ENCODE data around the gene RNU7-1. TPM values are rescaled to one million over a fixed set of nuclear protein-coding genes. Genes with fewer than 3 reads are reported as not detected.

Gene RNU7-1
- total RNA-seq, 1 donor from 2014 or later = not detected

DNA sequence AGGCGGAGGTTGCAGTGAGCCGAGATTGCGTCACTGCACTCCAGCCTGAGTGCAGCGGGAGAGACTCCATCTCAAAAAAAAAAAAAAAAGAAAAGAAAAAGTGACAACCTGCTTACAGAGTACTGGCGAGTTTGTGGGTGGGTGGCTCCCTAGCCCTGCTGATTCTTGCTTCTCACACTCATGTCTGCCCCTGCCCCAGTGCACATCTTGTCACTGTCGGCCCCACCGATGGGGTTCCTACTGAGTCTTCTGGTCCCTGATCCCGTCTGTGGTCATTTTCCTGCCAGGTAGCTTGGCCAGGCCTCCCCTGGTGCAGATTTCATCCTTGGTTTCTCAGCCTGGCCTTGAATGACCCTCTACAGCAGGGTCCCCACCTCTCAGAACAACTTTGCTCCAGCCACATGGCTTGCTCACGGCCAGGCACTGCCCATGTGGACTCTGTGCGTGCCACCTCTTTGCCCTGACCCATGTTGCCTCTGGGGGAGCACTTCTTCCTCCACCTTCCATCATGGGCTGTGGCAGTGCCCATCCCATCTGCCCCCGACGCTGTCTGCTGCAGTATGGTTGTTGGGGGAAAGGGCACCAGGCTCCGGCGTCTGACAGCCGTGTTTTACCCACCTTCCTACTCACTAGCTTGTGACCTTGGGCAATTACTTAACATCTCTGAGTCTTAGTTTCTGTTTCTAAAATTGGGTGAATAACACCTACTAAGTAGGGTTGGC is 5.4 kb downstream of the RNU7-1 start:
- H3K4me1 Mint-ChIP-seq = peaks cover 67% of the 10 kb centered on the region
- intact Hi-C loops (cut with micrococcal nuclease) = no loop called here
- H3K36me3 Mint-ChIP-seq (ENCODE audit: low read depth) = peaks cover 43% of the 10 kb centered on the region
- DNase-seq = no peak
- H3K9me3 Mint-ChIP-seq = no peaks in the 10 kb centered on the region
- no peaks in the 10 kb centered on the region for H3K27me3 Mint-ChIP-seq
- peak overlapping the region; percentile 91 for H3K27ac Mint-ChIP-seq
- H3K4me3 Mint-ChIP-seq = peak overlapping the region; percentile 96

DNA sequence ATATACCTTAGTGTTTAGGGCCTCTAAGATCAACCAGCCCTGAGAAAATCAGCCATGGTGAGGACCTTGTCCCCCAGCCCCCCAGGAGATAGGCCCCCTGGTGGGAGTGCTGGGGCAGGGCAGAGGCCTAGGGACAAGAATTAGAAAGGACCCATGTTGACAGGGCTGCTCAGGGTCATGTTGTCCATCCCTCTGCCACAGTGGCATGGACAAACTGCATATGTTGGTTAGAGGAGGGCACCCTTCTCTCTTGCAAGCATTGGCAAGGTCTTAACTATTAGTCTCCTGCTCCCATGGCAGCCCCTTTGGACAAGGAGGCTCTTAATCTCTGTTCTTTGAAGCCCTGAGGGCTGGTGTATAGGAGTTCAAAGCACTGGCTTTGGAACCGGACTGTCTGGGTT is 6.8 kb downstream of the RNU7-1 start:
- peak overlapping the region; percentile 96 for H3K27ac Mint-ChIP-seq
- H3K36me3 Mint-ChIP-seq (ENCODE audit: low read depth) = peaks cover 50% of the 10 kb centered on the region
- no peaks in the 10 kb centered on the region for H3K27me3 Mint-ChIP-seq
- peak overlapping the region; percentile 96 for H3K4me3 Mint-ChIP-seq
- no peaks in the 10 kb centered on the region for H3K9me3 Mint-ChIP-seq
- H3K4me1 Mint-ChIP-seq = peaks cover 68% of the 10 kb centered on the region
- intact Hi-C loops (cut with micrococcal nuclease) = loop anchor here (1.0 to 5.0 kb wide), 2 partner anchors 20 to 498 kb away; partner anchors contain the start of genes EMG1, PHB2 and TAPBPL
- DNase-seq = peak; percentile 80

DNA sequence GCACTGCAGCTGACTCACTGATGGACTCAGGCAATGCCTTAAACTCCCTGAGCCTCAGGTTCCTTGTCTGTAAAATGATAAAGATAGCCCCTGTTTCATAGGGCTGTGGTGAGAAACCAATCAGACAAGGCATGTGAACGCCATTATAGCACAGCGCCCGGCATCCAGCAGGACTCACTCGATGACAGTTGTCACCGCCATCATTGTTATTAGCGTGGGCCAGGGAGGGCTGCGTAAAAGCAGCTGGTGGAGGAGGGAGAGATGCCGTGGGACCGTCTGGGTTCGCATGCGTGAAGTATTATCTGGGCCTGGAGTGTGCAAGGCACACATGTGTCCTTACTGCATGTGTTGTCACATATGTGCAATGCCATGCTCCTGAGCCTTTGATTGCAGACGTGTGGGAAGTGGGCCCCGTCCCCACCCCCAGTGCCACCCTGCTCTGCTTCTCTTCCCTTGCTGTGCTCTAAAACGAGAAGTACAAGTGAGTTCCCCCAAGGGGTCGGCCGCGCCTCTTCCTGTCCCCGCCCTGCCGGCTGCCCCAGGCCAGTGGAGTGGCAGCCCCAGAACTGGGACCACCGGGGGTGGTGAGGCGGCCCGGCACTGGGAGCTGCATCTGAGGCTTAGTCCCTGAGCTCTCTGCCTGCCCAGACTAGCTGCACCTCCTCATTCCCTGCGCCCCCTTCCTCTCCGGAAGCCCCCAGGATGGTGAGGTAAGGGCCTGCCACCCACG is 7.4 kb downstream of the RNU7-1 start, which contains the start of gene PTPN6:
TSS of gene PTPN6 (plus strand) at position 546 of the 730 bp plus-strand sequence. CDS start at position 703, 157 bp downstream.
- Mint-ChIP-seq H3K27me3 (no peaks in the 10 kb centered on the region), H3K36me3 (ENCODE audit: low read depth) (peaks cover 51% of the 10 kb centered on the region), H3K4me3 (peak within 1 kb of the TSS; percentile 96), H3K4me1 (peaks cover 68% of the 10 kb centered on the region), H3K9me3 (no peaks in the 10 kb centered on the region), H3K27ac (peak within 1 kb of the TSS; percentile 96)
- intact Hi-C loops (cut with micrococcal nuclease) = loop anchor here (1.0 to 5.0 kb wide), 2 partner anchors 19 to 499 kb away; partner anchors contain the start of genes EMG1, PHB2 and TAPBPL
- DNase-seq = peak; percentile 88

DNA sequence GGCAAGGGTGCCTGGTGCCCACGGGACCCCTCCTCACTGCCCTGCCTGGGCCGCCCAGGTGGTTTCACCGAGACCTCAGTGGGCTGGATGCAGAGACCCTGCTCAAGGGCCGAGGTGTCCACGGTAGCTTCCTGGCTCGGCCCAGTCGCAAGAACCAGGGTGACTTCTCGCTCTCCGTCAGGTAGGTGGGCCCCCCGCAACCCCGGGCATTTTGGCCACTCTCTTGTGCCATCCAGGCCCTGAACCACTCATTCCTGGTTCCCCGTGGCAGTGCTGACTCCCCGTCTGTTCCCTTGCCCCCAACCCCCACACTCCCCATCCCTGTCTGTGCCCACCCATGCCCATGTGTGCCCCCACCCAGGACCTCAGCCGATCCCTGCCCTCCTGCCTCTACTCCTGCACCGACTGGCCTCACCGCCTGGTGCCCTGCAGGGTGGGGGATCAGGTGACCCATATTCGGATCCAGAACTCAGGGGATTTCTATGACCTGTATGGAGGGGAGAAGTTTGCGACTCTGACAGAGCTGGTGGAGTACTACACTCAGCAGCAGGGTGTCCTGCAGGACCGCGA is 8.0 kb downstream of the RNU7-1 start:
- Mint-ChIP-seq H3K27me3 (no peaks in the 10 kb centered on the region), H3K36me3 (ENCODE audit: low read depth) (peaks cover 55% of the 10 kb centered on the region), H3K4me3 (peak overlapping the region; percentile 96), H3K27ac (peak overlapping the region; percentile 96), H3K4me1 (peaks cover 69% of the 10 kb centered on the region), H3K9me3 (no peaks in the 10 kb centered on the region)
- DNase-seq = no peak
- intact Hi-C loops (cut with micrococcal nuclease) = loop anchor here (5.0 kb wide), 1 partner anchor 499 kb away; the partner anchor contains the start of gene TAPBPL

DNA sequence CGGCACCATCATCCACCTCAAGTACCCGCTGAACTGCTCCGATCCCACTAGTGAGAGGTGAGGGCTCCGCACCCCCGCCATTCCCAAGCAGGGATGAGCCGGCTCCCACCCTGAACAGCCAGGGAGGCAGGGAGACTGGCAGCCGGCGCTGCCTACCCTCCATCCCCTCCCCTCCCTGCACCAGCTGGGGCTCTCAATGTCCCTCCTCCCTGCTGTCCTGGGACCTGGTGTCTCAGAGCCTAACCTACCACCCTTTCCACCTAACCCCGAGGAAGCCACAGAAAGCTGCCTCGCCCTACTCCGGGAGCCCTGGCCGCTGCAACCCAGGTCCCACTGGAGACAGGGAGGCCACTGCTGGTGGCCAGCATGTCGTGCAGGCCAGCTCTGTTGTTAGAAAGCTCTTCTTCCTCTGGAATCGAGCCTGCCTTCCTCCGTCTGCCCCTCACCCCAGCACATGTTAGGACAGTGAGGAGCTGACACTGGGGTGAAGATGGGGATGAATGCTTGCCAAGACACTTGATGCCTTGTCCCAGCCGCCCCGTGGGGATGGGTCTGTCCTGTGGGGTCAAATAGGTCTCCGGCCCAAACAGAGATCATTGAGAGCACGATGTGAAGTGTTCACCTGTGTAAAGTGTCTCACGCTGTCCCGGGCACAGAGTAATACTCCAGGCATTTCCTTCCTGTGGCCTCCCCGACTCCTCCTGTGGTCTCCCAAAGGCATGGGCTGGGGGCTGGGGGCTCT is 8.7 kb downstream of the RNU7-1 start:
- Mint-ChIP-seq H3K4me3 (peak overlapping the region; percentile 96), H3K4me1 (peaks cover 70% of the 10 kb centered on the region), H3K27me3 (no peaks in the 10 kb centered on the region), H3K36me3 (ENCODE audit: low read depth) (peaks cover 58% of the 10 kb centered on the region), H3K9me3 (no peaks in the 10 kb centered on the region), H3K27ac (peak overlapping the region; percentile 96)
- DNase-seq = peak; percentile 78
- intact Hi-C loops (cut with micrococcal nuclease) = loop anchor here (5.0 kb wide), 1 partner anchor 500 kb away; the partner anchor contains the start of gene TAPBPL

- Mint-ChIP-seq H3K9me3 (no peaks in the 10 kb centered on the region), H3K36me3 (ENCODE audit: low read depth) (peaks cover 62% of the 10 kb centered on the region), H3K4me1 (peaks cover 69% of the 10 kb centered on the region), H3K4me3 (peak overlapping the region; percentile 96), H3K27ac (peak overlapping the region; percentile 96), H3K27me3 (no peaks in the 10 kb centered on the region)
- DNase-seq = peak; percentile 77
- intact Hi-C loops (cut with micrococcal nuclease) = loop anchor here (1.0 to 5.0 kb wide), 3 partner anchors 8 to 501 kb away; partner anchors contain the start of genes C12orf57 and TAPBPL
Observed at GRCh38 chr12:6952863-6953441, 9.3 kb downstream of the RNU7-1 start.

GRCh38 chr12:6953442-6954315 is 10.1 kb downstream of the RNU7-1 start:
- Mint-ChIP-seq H3K9me3 (no peaks in the 10 kb centered on the region), H3K36me3 (ENCODE audit: low read depth) (peaks cover 70% of the 10 kb centered on the region), H3K4me1 (peaks cover 71% of the 10 kb centered on the region), H3K27me3 (no peaks in the 10 kb centered on the region), H3K4me3 (peak overlapping the region; percentile 96), H3K27ac (peak overlapping the region; percentile 96)
- intact Hi-C loops (cut with micrococcal nuclease) = loop anchor here (1.0 to 5.0 kb wide), 3 partner anchors 8 to 501 kb away; partner anchors contain the start of genes C12orf57 and TAPBPL
- DNase-seq = peak; percentile 96

DNA sequence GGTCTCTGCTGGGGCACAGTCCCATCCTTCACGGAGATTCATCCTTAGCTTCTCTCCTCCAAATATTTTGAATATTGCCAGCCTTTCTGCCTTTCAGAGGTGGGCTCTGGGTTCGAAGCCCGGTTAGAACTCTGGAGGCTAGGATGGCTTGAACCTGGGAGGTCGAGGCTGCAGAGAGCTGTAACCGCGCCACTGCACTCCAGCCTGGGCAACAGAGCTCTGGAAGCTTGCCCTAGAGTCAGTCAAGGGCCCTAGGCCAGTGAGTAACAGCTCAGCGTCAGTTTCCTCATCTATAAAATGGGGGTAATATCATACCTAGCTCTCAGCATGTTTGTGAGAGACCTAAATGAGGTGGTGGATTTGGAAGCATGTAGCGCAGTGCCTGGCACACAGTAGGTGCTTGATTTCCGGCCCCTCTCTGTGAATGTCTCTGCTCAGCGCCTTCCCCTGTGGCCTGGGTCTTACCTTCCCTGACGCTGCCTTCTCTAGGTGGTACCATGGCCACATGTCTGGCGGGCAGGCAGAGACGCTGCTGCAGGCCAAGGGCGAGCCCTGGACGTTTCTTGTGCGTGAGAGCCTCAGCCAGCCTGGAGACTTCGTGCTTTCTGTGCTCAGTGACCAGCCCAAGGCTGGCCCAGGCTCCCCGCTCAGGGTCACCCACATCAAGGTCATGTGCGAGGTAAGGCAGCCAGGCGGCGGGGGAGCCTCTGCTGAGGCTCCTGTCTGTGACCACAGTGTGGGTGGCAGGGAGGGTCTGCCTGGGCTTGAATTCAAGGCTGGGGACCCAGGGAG is 10.9 kb downstream of the RNU7-1 start:
- no peak for DNase-seq
- H3K4me3 Mint-ChIP-seq = peak overlapping the region; percentile 96
- no peaks in the 10 kb centered on the region for H3K9me3 Mint-ChIP-seq
- H3K27ac Mint-ChIP-seq = peak overlapping the region; percentile 96
- peaks cover 72% of the 10 kb centered on the region for H3K4me1 Mint-ChIP-seq
- H3K27me3 Mint-ChIP-seq = no peaks in the 10 kb centered on the region
- H3K36me3 Mint-ChIP-seq (ENCODE audit: low read depth) = peaks cover 73% of the 10 kb centered on the region
- intact Hi-C loops (cut with micrococcal nuclease) = loop anchor here (5.0 kb wide), 1 partner anchor 502 kb away; the partner anchor contains the start of gene TAPBPL

DNA sequence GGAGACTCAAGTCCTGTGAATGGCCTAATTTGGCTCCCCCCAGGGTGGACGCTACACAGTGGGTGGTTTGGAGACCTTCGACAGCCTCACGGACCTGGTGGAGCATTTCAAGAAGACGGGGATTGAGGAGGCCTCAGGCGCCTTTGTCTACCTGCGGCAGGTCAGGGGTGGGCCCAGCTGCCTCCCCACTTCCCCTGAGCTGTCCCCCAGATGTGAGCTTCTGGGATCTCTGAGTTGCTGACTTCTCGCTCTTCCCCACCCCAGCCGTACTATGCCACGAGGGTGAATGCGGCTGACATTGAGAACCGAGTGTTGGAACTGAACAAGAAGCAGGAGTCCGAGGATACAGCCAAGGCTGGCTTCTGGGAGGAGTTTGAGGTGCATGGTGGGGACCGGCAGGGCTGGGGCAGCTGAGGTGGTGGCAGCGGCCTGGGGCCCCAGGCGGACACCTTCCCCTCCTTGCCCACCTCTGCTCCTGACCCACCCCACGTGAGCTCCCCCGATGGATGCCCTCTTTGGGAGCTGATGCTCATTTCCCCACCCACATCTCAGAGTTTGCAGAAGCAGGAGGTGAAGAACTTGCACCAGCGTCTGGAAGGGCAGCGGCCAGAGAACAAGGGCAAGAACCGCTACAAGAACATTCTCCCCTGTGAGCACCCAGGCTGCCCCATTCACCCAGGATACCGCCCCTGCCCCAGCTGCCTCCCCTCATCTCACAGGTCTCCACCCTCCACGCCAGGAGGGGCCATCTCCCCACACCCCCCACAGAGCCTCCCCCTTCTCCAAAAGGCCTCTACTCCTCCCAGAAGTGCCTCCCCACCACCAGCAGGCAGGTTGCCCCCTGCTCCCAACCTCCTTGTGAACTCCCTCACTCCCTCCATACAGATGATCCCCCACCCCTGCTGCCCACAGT is 11.7 kb downstream of the RNU7-1 start:
- Mint-ChIP-seq H3K9me3 (no peaks in the 10 kb centered on the region), H3K27ac (peak overlapping the region; percentile 96), H3K4me1 (peaks cover 66% of the 10 kb centered on the region), H3K4me3 (peak overlapping the region; percentile 96), H3K36me3 (ENCODE audit: low read depth) (peaks cover 77% of the 10 kb centered on the region), H3K27me3 (no peaks in the 10 kb centered on the region)
- intact Hi-C loops (cut with micrococcal nuclease) = no loop called here
- DNase-seq = no peak

GRCh38 chr12:6956021-6956727 is 12.6 kb downstream of the RNU7-1 start:
- Mint-ChIP-seq H3K4me1 (peaks cover 68% of the 10 kb centered on the region), H3K9me3 (no peaks in the 10 kb centered on the region), H3K27ac (peak overlapping the region; percentile 77), H3K36me3 (ENCODE audit: low read depth) (peaks cover 86% of the 10 kb centered on the region), H3K27me3 (no peaks in the 10 kb centered on the region), H3K4me3 (peak overlapping the region; percentile 65)
- intact Hi-C loops (cut with micrococcal nuclease) = no loop called here
- no peak for DNase-seq
